NCI-H345 (cell line): ENCODE data around the gene PCSK1.
A peak's percentile ranks its signal among the peaks of the same experiment; 100 is the strongest.
"Not testable (repeated sequence)": the region's sequence is repeated elsewhere in the genome, so short reads cannot be mapped to it uniquely, and the experiment has no call there.

Experiments used
- DNase-seq: peaks from one replicate; lab custom pipeline; 2025; lab: John Stamatoyannopoulos, UW

Gene PCSK1

GRCh38 chr5:96426831-96427230 lies 6.2 kb downstream of the PCSK1 start:
- DNase-seq, result no peak

- DNase-seq, result no peak
Measured at GRCh38 chr5:96425443-96425842, 7.6 kb downstream of the PCSK1 start.

- no peak for DNase-seq
Measured at GRCh38 chr5:96415897-96416296, 17.2 kb downstream of the PCSK1 start.

- no peak for DNase-seq
Measured at GRCh38 chr5:96412868-96413449, 20.1 kb downstream of the PCSK1 start.

DNA sequence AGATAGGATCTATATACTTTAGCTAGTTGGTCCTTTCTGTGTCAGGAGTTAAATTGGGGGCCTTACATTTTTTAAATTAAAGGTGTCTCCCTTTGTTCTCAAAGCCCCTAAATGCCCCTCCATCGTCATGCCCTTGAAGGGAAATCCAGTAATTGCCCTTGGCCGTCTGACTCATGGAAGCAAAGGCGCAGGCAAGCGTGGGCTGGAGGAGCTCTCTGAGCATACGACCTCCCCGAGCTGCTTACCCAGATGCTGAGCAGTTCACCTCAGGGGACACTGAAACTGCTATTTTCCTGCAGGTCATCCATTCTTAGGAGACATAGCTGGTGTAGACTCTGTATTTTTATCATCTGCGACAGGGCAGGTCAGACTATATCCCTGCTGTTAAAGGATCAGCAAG lies 23.0 kb downstream of the PCSK1 start:
- no peak for DNase-seq

GRCh38 chr5:96408841-96409538 lies 24.1 kb downstream of the PCSK1 start:
- DNase-seq, result no peak

- no peak for DNase-seq
Measured at GRCh38 chr5:96408210-96408777, 24.8 kb downstream of the PCSK1 start.

- DNase-seq, result no peak
Measured at GRCh38 chr5:96407436-96407835, 25.6 kb downstream of the PCSK1 start.

DNA sequence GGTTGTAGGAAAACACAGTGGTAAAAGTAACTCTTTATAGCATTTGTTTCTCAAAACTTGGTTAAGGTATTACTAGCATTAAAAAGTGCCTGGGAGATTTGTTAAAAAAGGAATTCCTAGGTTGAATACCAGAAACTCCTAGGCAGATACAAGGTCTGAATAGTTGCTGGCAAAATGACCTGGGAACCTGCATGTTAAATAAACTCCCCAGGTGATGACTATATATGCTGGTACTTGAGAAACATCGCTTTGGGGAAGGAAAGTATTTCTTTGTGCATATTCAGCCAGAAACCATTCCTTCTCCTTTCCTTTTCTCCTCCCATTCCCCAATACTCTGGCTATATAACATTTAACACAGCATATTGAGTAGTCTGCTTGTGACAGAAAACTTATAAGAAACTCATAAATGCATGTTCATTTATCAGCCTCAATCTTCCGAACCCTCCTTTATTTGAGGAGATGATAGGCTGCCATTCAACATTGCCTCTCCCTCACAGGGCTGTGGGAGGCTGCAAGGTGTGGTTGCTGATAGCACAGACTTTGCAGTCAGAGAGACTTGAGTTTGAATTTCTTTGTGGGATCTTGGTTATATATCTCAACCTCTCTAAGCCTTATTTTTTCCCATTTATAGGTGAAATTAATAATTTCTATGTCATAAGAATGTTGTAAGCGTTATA lies 28.7 kb downstream of the PCSK1 start:
- no peak for DNase-seq

DNA sequence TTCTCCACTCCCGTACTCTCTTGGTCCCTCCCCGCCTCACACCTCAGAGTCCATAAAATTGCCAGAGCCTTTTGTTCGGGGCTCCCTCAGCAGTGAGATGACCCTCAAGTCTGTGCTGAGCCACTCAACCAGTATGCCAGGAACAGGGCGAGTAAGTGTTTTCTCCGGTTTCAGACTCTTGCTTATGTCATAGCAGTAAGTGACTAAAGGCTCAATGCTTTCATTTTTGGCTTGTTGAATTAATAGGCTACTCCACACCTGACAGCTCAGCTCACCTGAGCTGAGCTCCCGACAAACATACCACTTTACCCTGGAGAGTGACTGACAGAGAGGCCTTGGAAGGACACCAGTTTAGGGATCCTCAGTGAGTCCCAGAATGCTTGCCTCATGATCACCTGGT lies 30.5 kb downstream of the PCSK1 start:
- DNase-seq, result no peak

- DNase-seq, result no peak
Measured at GRCh38 chr5:96396878-96397277, 36.2 kb downstream of the PCSK1 start.

- DNase-seq, result not testable (repeated sequence)
Measured at GRCh38 chr5:96395295-96395694, 37.8 kb downstream of the PCSK1 start.

DNA sequence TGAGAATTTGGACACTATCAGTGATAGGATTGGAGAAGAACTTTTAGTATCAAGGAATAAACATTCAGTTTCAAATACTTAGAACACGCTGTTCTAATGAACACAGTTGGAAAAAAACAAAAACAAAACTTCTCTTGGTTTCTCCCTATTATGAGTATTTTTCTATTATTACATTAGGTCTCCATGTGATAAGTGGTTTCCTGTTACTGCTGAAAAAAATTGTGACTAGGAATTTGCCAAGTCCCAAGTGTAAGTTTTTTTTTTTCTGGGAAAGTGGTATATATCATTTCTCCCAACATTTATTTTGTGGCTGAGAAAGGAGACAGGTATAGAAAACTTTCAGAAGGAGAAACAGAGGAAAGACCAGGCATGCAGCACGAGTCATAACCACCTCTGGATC lies 41.1 kb downstream of the PCSK1 start:
- no peak for DNase-seq

DNA sequence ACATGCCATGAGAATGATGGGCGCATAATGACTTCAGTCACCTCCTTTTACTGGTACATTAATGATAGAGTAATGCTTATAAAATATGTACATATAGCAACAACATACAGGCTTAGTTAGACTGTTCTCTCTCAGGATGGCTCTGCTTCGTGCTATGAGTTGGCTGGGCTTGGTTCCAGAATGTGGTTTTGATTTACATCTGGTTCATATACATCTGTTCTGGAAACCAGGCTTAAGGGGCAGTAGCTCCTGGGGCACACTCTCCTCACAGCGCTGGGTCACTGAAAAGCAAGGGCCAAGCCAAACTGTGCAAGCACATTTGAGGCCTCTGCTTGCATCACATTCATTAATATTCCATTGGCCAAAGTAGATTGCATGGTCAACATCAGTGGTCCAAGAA lies 44.9 kb downstream of the PCSK1 start:
- DNase-seq, result no peak

GRCh38 chr5:96387616-96388015 lies 45.4 kb downstream of the PCSK1 start:
- DNase-seq, result no peak

DNA sequence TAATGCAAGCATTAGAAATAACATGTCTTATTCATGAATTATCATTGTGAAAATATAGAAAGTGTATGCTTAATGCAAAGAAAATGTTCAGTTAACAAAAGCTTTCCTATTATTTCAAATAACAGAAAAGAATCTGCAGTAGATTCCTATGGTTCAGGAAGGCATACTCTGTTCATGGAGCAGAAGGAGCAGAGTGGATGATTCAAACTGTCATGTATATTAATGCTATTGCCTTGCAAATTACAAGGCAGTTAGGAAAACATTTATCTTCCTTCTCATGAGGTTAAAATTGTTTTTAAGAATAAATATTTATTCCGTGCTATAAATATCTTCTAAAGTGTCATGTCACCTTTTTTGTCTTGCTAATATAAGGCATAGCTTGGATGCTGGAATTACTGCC lies 47.5 kb downstream of the PCSK1 start:
- DNase-seq, result no peak

GRCh38 chr5:96384353-96384752 lies 48.7 kb downstream of the PCSK1 start:
- DNase-seq, result no peak

DNA sequence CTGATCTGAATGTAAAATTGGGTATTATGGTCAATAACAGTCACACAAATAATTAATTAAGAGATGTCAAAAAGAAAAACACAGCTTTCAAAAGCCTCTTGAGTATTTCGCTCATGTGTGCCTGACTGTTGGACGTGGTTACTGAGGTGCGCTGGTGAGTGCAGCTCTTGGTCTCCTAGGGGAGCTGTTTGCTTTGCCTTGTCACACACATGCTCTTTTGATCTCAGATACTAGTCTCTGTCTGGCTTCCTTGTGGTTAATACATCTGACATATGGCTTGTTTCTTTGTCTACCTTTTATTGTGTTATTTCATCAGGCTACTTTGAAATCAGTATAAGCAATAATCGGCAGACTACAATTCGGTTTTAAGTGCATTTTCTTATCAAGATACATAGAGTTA lies 51.5 kb downstream of the PCSK1 start:
- DNase-seq, result peak; percentile 66

DNA sequence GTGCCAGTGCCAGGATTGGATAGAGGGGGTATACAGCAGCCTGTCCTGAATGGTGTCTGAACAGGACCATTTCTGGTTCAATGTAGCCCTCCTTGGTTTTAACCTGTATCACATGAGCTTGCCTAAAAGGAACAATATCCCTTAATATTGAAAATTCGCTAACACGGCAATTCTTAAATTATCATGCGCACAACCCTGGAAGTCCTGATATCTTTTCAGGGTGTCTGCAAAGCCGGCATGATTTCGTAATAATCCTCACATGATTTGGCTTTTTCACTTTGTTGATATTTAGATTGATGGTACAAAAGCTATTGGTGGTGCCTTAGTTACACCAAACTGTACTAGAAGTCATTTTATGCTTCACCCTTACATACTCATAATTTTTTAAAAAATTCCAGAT lies 53.2 kb downstream of the PCSK1 start:
- no peak for DNase-seq

DNA sequence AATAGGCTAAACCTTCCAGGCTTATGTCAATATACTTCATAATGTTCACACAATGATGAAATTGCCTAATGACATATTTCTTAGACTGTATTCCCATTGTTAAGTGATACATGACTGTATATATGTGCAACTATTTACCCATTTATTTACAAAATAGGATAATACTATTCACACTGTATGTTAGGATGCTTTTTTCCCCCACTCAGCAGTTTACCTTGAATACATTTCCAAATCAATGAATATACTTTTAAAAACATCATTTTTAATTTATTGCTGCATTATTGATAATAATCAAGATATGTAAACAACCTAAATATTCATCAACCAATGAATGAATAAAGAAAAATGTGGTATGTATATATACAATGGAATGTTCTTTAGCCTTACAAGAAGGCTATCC lies 55.5 kb downstream of the PCSK1 start:
- no peak for DNase-seq

GRCh38 chr5:96377167-96377566 lies 55.9 kb downstream of the PCSK1 start:
- no peak for DNase-seq

DNA sequence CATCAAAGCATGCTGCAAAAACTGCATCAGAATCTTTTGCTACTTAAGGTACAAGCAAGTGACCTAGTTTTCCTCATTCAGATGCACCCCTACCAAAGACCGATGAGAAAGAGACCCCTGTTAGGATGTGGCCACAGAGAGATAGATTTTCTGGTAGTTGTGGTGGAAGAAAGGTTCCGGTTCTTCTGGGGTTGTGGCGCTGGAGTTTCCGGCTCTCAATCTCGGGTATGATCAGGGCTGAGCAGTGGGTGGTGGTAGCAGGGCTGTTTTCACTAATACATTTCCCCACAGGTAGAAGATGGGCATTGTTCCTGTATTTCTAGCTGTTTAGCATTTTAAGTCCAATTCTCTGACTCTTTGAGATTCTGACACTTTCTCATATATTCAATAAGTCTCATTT lies 58.4 kb downstream of the PCSK1 start:
- no peak for DNase-seq

- DNase-seq, result no peak
Measured at GRCh38 chr5:96373381-96373733, 59.7 kb downstream of the PCSK1 start.
